ENCODE data around the gene RIC8B.

- TF ChIP-seq CTCF (IDR thresholded peaks at IDR 0.05; ENCODE audit: low read depth, low read length, poor library complexity, severe bottlenecking) (no peak), EZH2phosphoT487 (IDR thresholded peaks at IDR 0.05; ENCODE audit: borderline replicate concordance, low read length) (no peak)
Observed at GRCh38 chr12:106878804-106879203, 104.3 kb downstream of the RIC8B start.
